GM19193 (cell line): Measurements from ENCODE around the gene SORCS2.

Experiments
- POLR2A ChIP-seq: IDR thresholded peaks from 4 replicates; pipeline ENCODE4 v1.6.1; 2011; ENCODE audit not compliant: insufficient read depth, insufficient read length; ENCODE audit errors: extremely low read depth

Gene SORCS2

DNA sequence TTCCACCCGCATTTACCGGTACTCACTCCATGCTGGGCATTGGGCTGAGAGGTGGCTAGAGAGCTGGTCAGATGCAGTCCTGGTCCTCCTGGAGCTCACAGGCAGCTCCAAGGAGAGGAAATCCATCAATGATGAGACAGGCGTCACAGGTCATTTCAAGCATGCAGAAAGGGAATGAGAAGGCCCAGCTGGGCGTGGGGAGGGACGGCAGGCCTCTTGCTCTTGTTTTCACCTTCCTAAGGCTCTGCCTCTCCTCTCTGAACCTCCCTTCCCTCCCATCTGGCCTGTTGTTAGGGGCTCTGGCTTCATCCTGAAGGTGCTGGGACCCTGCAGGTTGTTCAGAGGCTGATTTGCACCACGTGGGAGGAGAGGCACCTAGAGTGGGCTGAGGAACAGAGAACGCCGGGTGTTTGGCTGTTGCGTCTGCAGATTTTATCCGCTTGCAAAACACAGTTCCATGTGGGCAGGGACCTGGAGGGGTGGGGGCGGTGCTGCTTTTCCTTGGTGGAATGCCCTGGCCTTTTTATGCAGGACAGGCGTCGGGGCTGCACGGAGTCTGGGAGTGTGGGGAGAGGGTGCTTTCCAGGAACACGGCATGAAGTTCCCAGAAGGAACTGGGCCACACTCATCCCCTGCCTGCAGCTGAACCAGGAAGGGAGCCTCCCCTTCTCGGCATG, 323.9 kb downstream of the SORCS2 start:
- TF ChIP-seq POLR2A = no peak

DNA sequence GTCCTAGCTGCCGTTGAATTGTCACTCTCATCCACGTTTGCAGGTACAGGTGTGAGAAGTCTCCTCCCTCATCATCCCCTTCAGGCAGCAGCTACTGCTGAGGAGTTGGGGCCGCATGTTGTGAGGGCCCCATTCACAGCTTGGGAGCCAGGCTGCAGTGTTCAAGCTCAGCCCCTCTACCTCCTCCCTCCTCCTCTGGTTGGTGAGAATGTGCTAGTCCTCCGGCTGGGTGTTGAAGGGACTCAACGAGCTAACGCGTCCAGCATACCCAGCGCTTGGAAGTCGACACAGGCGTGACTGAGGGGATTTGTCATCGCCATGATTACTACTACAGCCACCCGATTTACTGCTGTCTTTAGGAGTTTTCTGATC, 324.4 kb downstream of the SORCS2 start:
- TF ChIP-seq POLR2A = no peak

DNA sequence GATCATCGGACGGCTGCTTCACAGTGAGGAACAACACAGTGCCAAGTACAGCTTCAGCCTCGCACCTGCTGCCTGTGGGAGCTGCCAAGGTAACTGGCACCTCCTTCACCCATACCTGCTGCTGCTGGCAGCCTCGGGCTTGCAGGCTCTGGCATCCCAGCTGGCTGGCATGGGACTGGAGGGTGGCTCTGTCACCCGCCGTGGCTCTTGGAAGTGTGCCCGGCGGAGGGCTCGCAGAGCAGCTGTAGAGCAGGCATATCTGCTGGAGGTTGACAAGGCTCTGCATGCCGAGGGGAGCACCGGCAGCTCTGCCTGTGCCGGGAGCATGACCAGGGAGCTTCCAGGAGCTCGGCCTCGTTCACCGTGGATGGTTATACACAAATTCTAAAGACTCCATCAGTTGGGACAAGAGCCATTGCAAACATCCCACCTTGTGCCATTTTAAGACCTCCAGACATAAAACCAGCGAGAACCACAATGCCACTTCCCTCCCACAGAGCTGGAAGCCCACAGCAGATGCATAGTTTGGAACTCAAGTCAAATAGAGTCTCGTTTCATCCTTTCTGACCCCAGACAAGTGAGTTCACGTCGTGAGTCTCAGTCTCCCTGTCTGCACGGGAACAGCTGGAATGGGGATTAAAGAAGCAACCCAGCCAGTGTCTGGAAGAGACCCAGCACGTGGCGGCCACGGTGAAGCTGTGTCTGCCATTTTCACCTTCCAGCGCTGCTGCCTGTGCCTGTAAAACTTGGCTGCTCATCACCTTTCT, 326.7 kb downstream of the SORCS2 start:
- no peak for TF ChIP-seq POLR2A

GRCh38 chr4:7519638-7520376, 327.5 kb downstream of the SORCS2 start:
- TF ChIP-seq POLR2A = no peak

DNA sequence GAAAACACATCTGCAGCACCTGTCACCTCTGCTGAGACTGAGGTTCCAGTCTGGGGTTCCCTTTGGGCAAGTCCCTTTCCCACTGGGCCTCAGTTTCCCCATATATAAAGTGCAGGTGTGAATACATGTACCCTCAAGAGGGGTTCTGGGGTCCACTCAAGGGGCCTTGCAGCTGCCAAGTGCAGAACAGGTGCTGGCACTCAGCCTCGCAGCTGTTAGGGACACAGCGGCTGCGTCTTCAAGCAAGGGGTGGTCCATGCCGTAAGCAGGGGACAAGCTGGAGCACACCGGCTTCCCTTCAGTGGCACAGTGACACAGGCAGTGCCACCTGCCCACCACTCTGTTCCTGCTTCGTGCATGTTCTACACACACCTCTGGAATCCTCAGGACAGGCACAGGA, 329.3 kb downstream of the SORCS2 start:
- no peak for TF ChIP-seq POLR2A

DNA sequence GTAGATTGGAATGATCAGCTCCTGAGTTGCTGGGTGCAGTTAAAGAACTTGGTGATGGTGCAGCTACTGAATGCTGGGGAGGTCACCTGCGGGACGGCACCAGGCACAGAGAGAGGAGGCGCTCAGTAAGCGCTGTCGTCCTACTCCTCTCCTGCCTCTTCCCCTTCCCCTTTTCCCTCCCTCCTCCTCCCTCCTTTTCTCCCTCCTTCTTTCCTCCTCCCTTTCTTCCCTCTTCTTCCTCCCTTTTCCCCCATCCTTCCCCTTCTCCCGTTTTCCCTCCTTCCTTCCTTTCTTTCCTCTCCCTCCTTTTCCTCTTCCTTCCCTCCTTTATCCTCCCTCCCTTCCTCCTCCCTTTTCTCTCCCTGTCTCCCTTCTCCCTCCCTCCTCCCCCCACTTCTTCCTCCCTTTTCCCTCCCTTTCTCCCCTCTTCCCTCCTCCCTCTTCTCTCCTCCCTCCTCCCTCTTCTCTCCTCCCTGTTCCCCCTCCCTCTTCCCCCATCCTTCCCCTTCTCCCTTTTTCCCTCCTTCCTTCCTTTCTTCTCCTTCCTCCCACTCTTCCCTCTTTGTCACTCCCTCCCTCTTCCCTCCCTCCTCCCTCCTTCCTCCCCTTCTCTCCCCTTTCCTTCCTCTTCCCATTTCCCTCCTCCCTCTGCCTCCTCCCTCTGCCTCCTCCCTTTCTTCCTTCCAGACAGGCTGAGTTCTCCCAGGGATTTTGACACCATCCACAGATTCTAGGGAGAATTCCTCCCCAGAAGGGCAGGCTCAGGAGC, 330.3 kb downstream of the SORCS2 start:
- no peak for TF ChIP-seq POLR2A

DNA sequence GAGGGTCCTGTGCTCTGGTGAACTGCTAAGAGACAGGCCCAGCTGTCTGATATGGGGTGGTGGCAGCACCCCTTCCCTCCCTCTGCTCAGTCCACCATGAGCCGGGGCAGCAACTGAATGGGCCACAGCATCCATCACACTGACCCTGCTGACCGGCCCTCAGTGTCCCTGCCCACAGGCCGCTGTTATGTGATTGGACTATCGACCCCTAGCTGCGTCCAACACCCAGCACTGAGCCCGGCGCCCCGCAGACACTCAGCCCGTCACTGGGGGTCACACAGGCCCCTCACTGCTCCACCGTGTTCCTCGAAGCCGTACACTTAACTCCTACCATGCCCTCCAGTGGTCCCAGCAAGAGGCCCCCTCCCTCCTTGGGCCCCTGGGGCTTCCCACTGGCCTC, 331.2 kb downstream of the SORCS2 start:
- TF ChIP-seq POLR2A = no peak

GRCh38 chr4:7524064-7524682, 331.8 kb downstream of the SORCS2 start:
- TF ChIP-seq POLR2A = no peak

DNA sequence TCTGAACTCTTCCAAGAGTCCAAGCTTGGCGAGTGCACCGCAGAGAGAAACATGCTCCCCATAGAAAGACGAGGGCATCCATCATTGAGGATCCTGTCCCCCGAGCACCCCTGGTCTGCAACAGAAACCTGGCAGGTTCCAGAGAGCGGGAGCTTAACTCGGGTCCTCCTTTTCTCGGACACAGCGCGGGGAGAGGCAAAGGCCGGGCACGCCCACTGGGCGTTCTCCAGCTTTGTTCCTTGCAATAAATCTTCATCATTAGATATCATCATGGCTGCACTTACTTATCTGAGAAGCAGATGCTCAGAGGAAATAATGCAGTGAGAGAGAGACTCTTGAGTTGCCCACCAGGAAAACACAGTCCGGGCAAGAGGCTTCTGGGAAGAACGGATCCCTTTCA, 332.5 kb downstream of the SORCS2 start:
- no peak for TF ChIP-seq POLR2A

DNA sequence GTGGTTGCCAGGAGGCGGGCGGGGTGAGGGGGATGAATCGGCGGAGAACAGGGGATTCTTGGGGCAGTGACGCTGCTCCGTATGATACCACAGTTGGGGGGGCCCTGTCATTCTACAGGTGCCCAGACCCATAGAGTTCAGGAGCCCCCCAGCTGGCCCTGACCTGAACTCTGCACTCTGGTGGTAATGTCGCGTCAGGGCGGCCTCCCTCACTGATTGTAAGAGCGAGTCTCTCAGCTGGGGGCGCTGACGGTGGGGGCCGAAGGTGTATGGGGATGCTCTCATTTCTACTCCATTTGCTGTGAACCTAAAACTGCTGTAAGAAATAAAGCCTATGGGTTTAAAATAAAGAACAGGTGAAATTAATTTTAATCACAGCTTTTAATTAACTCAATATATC, 334.2 kb downstream of the SORCS2 start:
- no peak for TF ChIP-seq POLR2A

- no peak for TF ChIP-seq POLR2A
These were observed 334.7 kb downstream of the SORCS2 start for GRCh38 chr4:7526929-7527535.

DNA sequence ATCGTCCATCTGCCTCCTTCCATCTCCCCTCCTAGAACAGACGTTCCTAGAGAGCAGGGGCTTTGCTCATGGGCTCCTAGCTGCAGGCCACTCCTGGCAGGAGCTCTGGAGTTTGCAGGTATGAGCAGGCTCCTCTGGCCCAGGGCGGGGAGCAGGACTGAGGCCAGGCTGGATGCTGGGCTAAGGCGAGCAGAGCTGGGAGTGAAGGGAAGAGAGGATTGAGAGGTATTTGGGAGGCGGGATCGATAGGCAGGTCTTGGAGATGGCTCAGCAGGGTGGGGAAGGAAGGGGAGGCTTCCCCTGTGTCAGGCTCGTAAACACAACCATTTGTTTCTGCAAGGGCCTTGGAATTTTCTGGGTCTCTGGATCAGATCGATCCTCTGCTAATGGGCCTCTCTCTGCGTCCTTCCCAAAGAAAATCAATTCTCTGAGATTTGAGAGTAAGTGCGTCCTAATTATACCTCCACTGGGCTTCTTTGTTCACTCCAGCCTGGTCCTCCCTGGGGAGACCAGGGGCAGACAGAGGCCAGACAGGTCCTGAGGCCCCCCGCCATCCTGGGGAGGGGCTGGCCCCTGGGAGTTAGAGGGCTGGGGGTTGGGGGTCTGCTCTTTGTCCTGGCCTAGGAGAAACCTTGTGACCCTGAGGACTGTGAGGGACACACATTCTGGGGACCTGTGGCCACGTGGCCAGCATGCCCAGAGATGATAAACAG, 337.2 kb downstream of the SORCS2 start:
- no peak for TF ChIP-seq POLR2A

- TF ChIP-seq POLR2A = no peak
These were observed 337.7 kb downstream of the SORCS2 start for GRCh38 chr4:7530082-7530481.
